NOMO-1 treated with DMSO at 0.1 percent for 48 hours (cell line): ENCODE measurements around the gene ATF6.

ENCODE experiments used
- DNase-seq: peaks from one replicate; lab custom pipeline; 2025; ENCODE audit not compliant: unreplicated experiment; lab: John Stamatoyannopoulos, UW

The ATF6 gene

DNA sequence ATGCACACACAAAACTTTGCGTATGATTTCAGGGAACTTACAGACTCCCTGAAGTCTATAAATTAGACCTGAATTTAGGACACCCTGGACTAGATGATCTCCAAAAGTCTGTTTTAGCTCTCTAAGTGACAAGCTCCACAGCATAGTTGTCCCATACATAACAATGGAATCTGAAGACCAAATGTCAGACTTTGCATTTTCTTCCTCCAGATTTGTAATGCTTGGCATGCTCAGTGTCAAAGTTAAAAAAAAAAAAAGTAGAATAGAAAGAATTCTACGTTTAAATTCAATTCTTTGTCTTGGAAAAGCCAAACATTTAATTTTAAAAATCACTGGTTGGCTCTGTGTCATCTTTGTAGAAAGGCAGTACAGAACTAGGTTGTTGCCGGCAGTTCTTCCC is 190.8 kb downstream of the ATF6 start:
- DNase-seq = no peak

DNA sequence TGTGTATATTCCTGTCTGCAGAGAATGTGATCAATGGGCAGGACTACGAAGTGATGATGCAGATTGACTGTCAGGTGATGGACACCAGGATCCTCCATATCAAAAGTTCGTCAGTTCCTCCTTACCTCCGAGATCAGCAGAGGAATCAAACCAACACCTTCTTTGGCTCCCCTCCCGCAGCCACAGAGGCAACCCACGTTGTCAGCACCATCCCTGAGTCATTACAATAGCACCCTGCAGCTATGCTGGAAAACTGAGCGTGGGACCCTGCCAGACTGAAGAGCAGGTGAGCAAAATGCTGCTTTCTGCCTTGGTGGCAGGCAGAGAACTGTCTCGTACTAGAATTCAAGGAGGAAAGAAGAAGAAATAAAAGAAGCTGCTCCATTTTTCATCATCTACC is 192.3 kb downstream of the ATF6 start:
- DNase-seq = no peak

DNA sequence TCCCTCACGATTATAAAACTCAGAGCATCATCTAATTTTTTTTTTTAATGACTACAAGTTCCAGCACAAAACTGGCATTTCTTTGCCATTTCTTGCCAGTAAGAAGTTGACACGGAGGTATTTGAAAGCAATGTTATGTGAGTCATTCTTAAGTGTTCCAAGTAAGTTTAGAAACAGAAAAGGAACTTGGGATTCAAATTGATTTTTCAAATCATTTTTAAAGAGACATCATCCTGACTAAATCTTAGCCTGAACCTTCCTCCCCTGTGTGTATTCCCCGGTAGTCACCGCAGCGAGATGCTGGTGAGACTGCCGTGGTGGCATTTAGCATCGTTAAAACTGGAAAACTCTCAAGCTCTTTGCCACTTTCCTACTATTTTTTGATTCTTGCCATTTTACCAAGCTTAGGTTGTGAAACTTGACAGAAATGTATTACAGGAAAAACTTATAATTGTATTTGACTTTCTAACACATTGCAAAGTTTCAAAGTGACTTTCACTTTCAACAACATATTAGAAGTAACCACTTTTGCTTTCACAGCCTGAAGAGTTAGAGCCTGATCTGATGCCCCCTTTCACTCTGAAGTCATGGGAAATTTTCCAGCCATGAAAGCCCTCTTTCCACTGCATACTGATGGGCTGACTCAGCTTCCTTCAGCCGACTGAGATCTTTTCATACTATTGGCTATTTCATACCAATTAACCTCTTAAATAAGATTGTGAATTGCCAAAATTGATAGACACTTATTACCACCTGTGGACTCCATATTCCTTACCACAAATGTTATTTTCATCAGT is 196.2 kb downstream of the ATF6 start:
- no peak for DNase-seq

- no peak for DNase-seq
These were observed 199.9 kb downstream of the ATF6 start for GRCh38 chr1:161966067-161966466.

- no peak for DNase-seq
These were observed 203.9 kb downstream of the ATF6 start for GRCh38 chr1:161970036-161970435.

GRCh38 chr1:161970633-161971032 is 204.5 kb downstream of the ATF6 start:
- no peak for DNase-seq

- DNase-seq = no peak
These were observed 206.7 kb downstream of the ATF6 start for GRCh38 chr1:161972828-161973227.

GRCh38 chr1:161973924-161974845 is 208.1 kb downstream of the ATF6 start:
- no peak for DNase-seq

DNA sequence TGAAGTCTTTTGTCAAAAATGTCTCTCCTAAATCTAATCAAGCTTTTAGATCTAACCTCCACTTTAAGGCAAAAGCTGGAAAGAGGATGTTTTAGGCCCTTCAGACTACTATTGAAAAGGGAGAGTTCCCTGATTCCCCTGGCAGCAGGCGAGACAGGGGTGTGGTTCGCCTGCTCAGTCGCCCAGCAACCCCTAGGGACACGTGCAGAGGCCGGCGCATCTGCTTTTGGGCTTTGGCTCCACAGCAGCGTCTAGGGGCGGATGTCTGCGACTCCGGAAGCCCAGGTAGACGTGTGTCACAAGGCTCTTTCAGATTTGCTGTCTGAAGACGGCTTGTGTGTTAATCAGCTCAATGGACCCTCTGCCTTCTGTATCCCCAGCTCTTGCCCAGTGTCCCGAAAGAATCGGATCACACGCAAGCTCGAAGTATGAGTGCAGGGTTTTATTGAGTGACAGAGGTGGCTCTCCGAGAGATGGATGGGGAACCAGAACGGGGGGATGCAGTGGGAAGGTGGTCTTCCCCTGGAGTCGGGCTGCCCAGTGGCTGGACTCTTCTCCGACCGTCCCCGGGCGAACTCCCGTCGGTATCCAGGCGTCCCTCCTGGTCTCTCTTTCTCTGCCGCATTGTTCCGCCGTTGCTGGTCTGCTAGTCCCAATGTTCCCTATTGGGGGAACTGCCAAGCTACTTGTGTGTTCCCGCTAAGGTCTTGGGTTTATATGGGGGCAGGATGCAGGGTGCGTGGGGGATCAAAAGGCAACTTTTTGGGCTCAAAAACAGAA is 212.1 kb downstream of the ATF6 start:
- no peak for DNase-seq

DNA sequence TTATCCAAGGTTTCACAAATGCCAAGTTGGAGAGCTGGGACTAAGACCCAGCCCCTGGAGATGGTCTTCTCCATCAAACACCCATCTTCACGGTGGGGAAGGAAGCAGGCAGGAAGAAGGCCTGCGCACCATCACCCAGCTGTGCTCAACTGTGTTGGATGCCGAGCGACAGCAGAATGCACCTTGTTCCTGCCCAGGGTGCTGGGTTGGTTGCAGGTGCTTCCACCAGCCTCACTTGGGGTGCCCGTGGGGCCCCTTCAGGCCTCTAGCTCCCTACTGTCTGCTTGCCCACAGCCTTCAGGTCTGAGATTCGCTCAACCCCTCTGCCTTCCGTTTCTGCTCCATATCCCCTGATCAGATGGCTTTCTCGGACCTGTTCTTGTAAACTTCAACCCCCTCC is 215.0 kb downstream of the ATF6 start:
- DNase-seq = no peak

GRCh38 chr1:161981735-161982506 is 215.8 kb downstream of the ATF6 start:
- no peak for DNase-seq

- DNase-seq = no peak
These were observed 216.4 kb downstream of the ATF6 start for GRCh38 chr1:161982507-161982895.

GRCh38 chr1:161982917-161983316 is 216.8 kb downstream of the ATF6 start:
- no peak for DNase-seq

- DNase-seq = no peak
These were observed 217.6 kb downstream of the ATF6 start for GRCh38 chr1:161983725-161984124.

GRCh38 chr1:161985301-161985822 is 219.2 kb downstream of the ATF6 start:
- no peak for DNase-seq

- DNase-seq = no peak
These were observed 220.2 kb downstream of the ATF6 start for GRCh38 chr1:161986328-161986727.

DNA sequence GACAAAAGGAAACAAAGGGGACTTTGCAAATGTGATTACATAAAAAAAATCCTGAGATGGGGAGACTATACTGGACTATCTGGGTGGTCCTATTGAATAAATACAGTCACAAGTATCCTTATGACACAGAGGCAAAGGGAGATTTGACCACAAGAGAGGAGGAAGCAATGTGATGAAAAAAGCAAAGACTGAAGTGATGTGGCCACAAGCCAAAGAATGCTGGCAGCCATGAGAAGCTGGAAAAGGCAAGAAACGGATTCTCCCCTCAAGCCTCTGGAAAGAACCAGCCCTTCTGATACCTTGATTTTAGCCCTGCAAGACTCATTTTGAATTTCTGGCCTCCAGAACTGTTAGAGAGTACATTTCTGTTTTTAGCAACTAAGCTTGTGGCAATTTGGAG is 221.2 kb downstream of the ATF6 start:
- no peak for DNase-seq

GRCh38 chr1:161987872-161988271 is 221.8 kb downstream of the ATF6 start:
- no peak for DNase-seq

- peak; percentile 16 for DNase-seq
These were observed 222.3 kb downstream of the ATF6 start for GRCh38 chr1:161988413-161988812.

GRCh38 chr1:161989108-161989507 is 223.0 kb downstream of the ATF6 start:
- no peak for DNase-seq
